Coronary artery (tissue), 2 donors: ENCODE measurements around the gene SNX8.

Experiments
- DNase-seq: peaks from one replicate; pipeline ENCODE4 v3.0.0-alpha.2; 2017; ENCODE audit warnings: low spot score
- H3K27ac ChIP-seq, 2 donors: fragments of 200-600 bp; sonication (generic); one replicate each; pipeline ENCODE4 v1.5.1; 2016 to 2019
- H3K4me3 ChIP-seq: fragments of 200-600 bp; sonication (generic); 2 replicates; pipeline ENCODE4 v1.5.1; 2016; ENCODE audit warnings: mild to moderate bottlenecking, moderate library complexity
- CTCF ChIP-seq: fragments of 200-600 bp; sonication (generic); IDR thresholded peaks from one replicate; pipeline ENCODE4 v1.5.1; 2019; ENCODE audit warnings: antibody characterized with exemption

The SNX8 gene

GRCh38 chr7:2244404-2244995, 69.7 kb downstream of the SNX8 start:
- no peak overlapping the region for H3K4me3 ChIP-seq
- TF ChIP-seq CTCF = no peak
- no peak overlapping the region for H3K27ac ChIP-seq
- no peak for DNase-seq

- no peak overlapping the region for H3K4me3 ChIP-seq
- TF ChIP-seq CTCF = no peak
- DNase-seq = no peak
- no peak overlapping the region for H3K27ac ChIP-seq
These were observed 70.8 kb downstream of the SNX8 start for GRCh38 chr7:2243458-2243857.

- TF ChIP-seq CTCF = no peak
- H3K27ac ChIP-seq = peak overlapping the region in 1 of 2 donors; percentile 78
- DNase-seq = no peak
- H3K4me3 ChIP-seq = peak overlapping the region; percentile 99
These were observed 71.5 kb downstream of the SNX8 start for GRCh38 chr7:2242541-2243429.

- no peak for TF ChIP-seq CTCF
- Histone ChIP-seq H3K27ac (peak within 1 kb of the TSS; percentile 30 to 78), H3K4me3 (peak within 1 kb of the TSS; percentile 99)
- peak; percentile 87 for DNase-seq
These were observed 72.4 kb downstream of the SNX8 start, which contains the start of the genes MRM2 and NUDT1 for GRCh38 chr7:2241580-2242540. TSS of gene MRM2 (minus strand) at chr7:2242205. CDS start at chr7:2242169, 36 bp downstream. TSS of gene NUDT1 (plus strand) at chr7:2242226. CDS start at chr7:2244575, 2,349 bp downstream.

- Histone ChIP-seq H3K4me3 (no peak overlapping the region), H3K27ac (no peak overlapping the region)
- TF ChIP-seq CTCF = no peak
- no peak for DNase-seq
These were observed 75.0 kb downstream of the SNX8 start for GRCh38 chr7:2239242-2239641.

GRCh38 chr7:2237109-2237602, 77.1 kb downstream of the SNX8 start:
- DNase-seq = no peak
- no peak for TF ChIP-seq CTCF
- H3K4me3 ChIP-seq = no peak overlapping the region
- H3K27ac ChIP-seq = peak overlapping the region in 1 of 2 donors; percentile 81
